NCI-H524 (cell line): ENCODE data around the gene C2orf81.
"Not testable (repeated sequence)": the region's sequence is repeated elsewhere in the genome, so short reads cannot be mapped to it uniquely, and the experiment has no call there.

Experiments used
- DNase-seq, 2 experiments: peaks; one replicate each; lab custom pipeline; 2025; lab: John Stamatoyannopoulos, UW

C2orf81 gene

GRCh38 chr2:74421221-74421870 lies at the start of gene C2orf81, which contains the start of gene WDR54:
TSS of gene C2orf81 (minus strand) at chr2:74421619. CDS start at chr2:74421560, 59 bp downstream.
TSS of gene WDR54 (plus strand) at chr2:74421730. CDS start at chr2:74422154, 424 bp downstream.
- peak; percentile 77 to 92 for DNase-seq

GRCh38 chr2:74470742-74471141 lies 49.3 kb upstream of the C2orf81 start:
- DNase-seq, result not testable (repeated sequence)

- DNase-seq, result peak in 1 of 2 experiments; percentile 10
These were observed 43.0 kb upstream of the C2orf81 start for GRCh38 chr2:74464406-74464805.

GRCh38 chr2:74462786-74463105 lies 41.3 kb upstream of the C2orf81 start:
- DNase-seq, result no peak

GRCh38 chr2:74462054-74462785 lies 40.8 kb upstream of the C2orf81 start:
- DNase-seq, result no peak

- DNase-seq, result peak in 1 of 2 experiments; percentile 16
These were observed 40.0 kb upstream of the C2orf81 start for GRCh38 chr2:74461187-74462053.

- not testable (repeated sequence) for DNase-seq
These were observed 38.8 kb upstream of the C2orf81 start for GRCh38 chr2:74460187-74460586.

- not testable (repeated sequence) for DNase-seq
These were observed 38.2 kb upstream of the C2orf81 start for GRCh38 chr2:74459503-74460118.

GRCh38 chr2:74458938-74459363 lies 37.5 kb upstream of the C2orf81 start:
- no peak for DNase-seq

- DNase-seq, result peak; percentile 99 to 100
These were observed 36.9 kb upstream of the C2orf81 start, which contains the start of gene WBP1 for GRCh38 chr2:74458132-74458937. TSS of gene WBP1 (plus strand) at chr2:74458438. CDS start at chr2:74458603, 165 bp downstream.

GRCh38 chr2:74457549-74458131 lies 36.2 kb upstream of the C2orf81 start:
- peak; percentile 38 to 55 for DNase-seq

GRCh38 chr2:74457129-74457548 lies 35.7 kb upstream of the C2orf81 start:
- peak in 1 of 2 experiments; percentile 55 for DNase-seq

- peak; percentile 93 to 97 for DNase-seq
These were observed 33.5 kb upstream of the C2orf81 start, which contains the start of gene INO80B for GRCh38 chr2:74454654-74455511. TSS of gene INO80B (plus strand) at chr2:74455087. CDS start at chr2:74455117, 30 bp downstream.

- no peak for DNase-seq
These were observed 29.3 kb upstream of the C2orf81 start for GRCh38 chr2:74450570-74451190.

- no peak for DNase-seq
These were observed 27.4 kb upstream of the C2orf81 start for GRCh38 chr2:74448771-74449170.

GRCh38 chr2:74447230-74447999 lies 26.0 kb upstream of the C2orf81 start:
- no peak for DNase-seq

GRCh38 chr2:74444498-74445318 lies 23.3 kb upstream of the C2orf81 start:
- DNase-seq, result no peak
